ENCODE data around the gene S100A3. TPM values are rescaled to one million over a fixed set of nuclear protein-coding genes. Genes with fewer than 3 reads are reported as not detected.

The S100A3 gene
- total RNA-seq, 1 experiment from 2014 or later: not detected

DNA sequence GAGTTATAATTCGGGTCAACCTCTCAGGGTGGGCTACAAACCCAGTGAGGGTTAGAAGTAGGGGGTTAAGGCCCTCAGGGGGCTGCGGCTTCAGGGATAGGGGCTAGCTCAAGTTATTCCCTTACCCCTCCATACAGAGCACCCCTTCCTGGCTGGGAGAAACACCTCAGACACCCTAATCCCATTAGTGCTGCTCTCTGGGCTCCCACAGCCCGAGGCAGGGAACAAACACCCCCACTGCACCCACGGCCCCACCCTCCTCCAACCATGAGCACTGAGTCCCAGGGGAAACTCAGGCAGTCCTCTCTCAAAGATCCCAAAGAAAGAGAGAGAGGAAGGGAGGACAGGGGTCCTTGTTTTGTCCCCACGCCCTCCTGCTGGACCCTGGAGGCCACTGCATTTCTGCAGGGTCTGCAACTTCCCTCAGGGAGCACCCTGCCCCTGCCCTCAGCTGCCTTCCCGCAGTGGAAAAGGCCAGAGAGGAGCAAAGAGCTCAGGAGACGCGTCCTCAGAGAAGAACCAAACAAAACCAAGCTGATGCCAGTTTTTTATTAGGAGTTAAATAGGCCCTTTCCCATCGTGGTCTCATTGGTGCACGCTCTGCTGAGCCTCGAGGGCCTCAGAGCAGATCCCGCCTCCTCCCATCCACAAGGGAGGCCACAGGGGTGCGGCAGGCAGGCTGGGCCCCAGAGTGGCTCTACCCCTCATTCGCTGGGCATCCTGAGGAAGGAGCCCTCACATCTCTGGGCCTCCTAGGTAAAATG is 2.1 kb downstream of the S100A3 start:
- no peak for DNase-seq
- H3K36me3 Mint-ChIP-seq (ENCODE audit: insufficient read depth, unreplicated experiment): peaks cover 20% of the 10 kb centered on the region
- CTCF ChIA-PET: interaction anchor here (0.5 to 2.4 kb wide), 2 partner anchors 9 to 19 kb away, joined by 6 to 15 read pairs; partner anchors contain the start of gene S100A2
- TF ChIP-seq, protein P1, sequence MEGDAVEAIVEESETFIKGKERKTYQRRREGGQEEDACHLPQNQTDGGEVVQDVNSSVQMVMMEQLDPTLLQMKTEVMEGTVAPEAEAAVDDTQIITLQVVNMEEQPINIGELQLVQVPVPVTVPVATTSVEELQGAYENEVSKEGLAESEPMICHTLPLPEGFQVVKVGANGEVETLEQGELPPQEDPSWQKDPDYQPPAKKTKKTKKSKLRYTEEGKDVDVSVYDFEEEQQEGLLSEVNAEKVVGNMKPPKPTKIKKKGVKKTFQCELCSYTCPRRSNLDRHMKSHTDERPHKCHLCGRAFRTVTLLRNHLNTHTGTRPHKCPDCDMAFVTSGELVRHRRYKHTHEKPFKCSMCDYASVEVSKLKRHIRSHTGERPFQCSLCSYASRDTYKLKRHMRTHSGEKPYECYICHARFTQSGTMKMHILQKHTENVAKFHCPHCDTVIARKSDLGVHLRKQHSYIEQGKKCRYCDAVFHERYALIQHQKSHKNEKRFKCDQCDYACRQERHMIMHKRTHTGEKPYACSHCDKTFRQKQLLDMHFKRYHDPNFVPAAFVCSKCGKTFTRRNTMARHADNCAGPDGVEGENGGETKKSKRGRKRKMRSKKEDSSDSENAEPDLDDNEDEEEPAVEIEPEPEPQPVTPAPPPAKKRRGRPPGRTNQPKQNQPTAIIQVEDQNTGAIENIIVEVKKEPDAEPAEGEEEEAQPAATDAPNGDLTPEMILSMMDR (IDR thresholded peaks at IDR 0.05; ENCODE audit: unreplicated experiment): no peak
- no peak overlapping the region for H3K4me3 Mint-ChIP-seq (ENCODE audit: low read depth, unreplicated experiment)
- peak overlapping the region; percentile 94 for H3K27ac Mint-ChIP-seq (ENCODE audit: unreplicated experiment)
- H3K27me3 Mint-ChIP-seq (ENCODE audit: unreplicated experiment): no peaks in the 10 kb centered on the region
- H3K9me3 Mint-ChIP-seq (ENCODE audit: low read depth, unreplicated experiment): no peaks in the 10 kb centered on the region
- no TSS peak for BruUV-seq (replicated peaks)
- intact Hi-C loops (cut with micrococcal nuclease; ENCODE audit: unreplicated experiment): no loop called here
- peaks cover 74% of the 10 kb centered on the region for H3K4me1 Mint-ChIP-seq (ENCODE audit: low read depth, unreplicated experiment)

DNA sequence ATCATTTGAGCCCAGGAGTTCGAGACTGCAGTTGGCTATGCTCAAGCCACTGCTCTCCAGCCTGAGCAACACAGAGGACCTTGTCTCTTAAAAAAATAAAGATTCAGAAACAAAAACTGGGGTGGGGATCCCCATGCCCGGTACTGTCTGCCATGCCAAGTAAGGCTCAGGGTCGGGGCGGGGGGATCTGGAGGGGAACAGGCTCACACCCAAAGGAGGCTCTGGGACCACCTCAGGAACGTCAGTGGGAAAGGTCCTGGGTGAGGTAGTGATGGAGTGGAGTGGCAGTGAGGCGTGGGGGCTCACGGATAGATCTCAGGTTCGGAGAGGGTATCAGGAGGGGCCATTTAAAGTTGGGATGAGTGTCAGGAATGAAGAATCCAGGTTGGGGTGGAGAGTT is 2.7 kb downstream of the S100A3 start:
- DNase-seq: no peak
- BruUV-seq (replicated peaks): no TSS peak
- Mint-ChIP-seq H3K9me3 (ENCODE audit: low read depth, unreplicated experiment) (no peaks in the 10 kb centered on the region), H3K4me3 (ENCODE audit: low read depth, unreplicated experiment) (no peak overlapping the region), H3K27me3 (ENCODE audit: unreplicated experiment) (no peaks in the 10 kb centered on the region), H3K27ac (ENCODE audit: unreplicated experiment) (peak overlapping the region; percentile 94), H3K36me3 (ENCODE audit: insufficient read depth, unreplicated experiment) (peaks cover 20% of the 10 kb centered on the region), H3K4me1 (ENCODE audit: low read depth, unreplicated experiment) (peaks cover 80% of the 10 kb centered on the region)
- intact Hi-C loops (cut with micrococcal nuclease; ENCODE audit: unreplicated experiment): no loop called here
- CTCF ChIA-PET: interaction anchor here (0.5 to 2.4 kb wide), 2 partner anchors 10 to 20 kb away, joined by 6 to 15 read pairs; partner anchors contain the start of gene S100A2
- TF ChIP-seq, protein P1 (IDR thresholded peaks at IDR 0.05; ENCODE audit: unreplicated experiment): no peak

DNA sequence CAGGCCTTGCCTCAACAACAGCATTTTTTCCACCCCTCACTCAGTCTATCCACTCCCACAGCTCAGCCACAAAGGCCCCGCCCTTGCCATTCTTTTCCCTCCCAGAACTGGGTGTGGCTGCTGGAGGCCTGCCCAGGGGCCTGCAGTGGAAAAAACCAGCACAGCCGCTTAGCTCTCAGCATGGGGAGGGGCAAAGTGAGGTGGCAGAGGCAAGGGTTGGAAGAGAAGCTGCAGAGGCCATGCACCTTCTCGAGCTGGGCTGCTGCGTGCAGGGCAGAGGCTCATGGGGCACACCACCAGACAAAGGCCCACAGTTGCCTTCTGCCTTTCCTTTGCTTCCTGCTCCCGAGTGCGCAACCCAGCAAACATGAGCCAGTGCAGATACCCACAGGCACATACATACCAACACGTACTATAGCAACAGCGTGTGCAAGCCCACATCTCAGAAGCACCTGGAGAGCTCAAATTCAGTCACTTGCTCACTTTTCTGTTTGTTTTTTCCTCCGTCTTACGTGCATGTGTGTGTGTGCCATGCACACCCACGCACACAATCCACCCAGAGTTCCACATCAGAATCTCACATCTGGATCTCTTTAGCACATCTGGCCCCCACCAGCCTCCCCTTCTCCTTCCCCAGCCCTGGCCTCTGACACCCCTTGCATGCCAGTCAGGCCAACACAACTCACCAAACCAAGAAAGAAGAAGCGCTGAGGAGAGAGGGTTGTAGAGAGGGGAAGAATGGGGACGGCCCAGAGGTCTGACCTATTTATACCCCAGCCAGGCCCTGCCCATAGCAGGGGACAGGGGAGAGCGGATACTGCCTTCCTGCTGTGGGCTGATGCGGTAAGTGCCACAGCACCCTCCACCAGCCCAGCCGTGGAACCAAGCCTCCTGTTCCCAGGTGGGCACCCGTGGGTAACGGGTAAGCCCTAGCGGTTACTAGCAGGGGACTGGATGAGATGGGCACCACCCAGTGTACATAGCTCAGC is 3.7 kb downstream of the S100A3 start, which contains the start of gene S100A4:
TSS of gene S100A4 (minus strand) at position 740 of the 989 bp plus-strand sequence. CDS start 1,012 bp downstream, outside the sequence.
- BruUV-seq (replicated peaks): no TSS peak
- Mint-ChIP-seq H3K36me3 (ENCODE audit: insufficient read depth, unreplicated experiment) (peaks cover 20% of the 10 kb centered on the region), H3K27me3 (ENCODE audit: unreplicated experiment) (no peaks in the 10 kb centered on the region), H3K4me3 (ENCODE audit: low read depth, unreplicated experiment) (peak within 1 kb of the TSS; percentile 68), H3K4me1 (ENCODE audit: low read depth, unreplicated experiment) (peaks cover 87% of the 10 kb centered on the region), H3K9me3 (ENCODE audit: low read depth, unreplicated experiment) (no peaks in the 10 kb centered on the region), H3K27ac (ENCODE audit: unreplicated experiment) (peak within 1 kb of the TSS; percentile 94)
- TF ChIP-seq, protein P1 (IDR thresholded peaks at IDR 0.05; ENCODE audit: unreplicated experiment): no peak
- peak; percentile 98 for DNase-seq
- intact Hi-C loops (cut with micrococcal nuclease; ENCODE audit: unreplicated experiment): no loop called here
- CTCF ChIA-PET: interaction anchor here (0.7 to 2.4 kb wide), 12 partner anchors 8 to 82 kb away, joined by 3 to 29 read pairs (median 6); partner anchors contain the start of genes S100A13, S100A2 and S100A6

DNA sequence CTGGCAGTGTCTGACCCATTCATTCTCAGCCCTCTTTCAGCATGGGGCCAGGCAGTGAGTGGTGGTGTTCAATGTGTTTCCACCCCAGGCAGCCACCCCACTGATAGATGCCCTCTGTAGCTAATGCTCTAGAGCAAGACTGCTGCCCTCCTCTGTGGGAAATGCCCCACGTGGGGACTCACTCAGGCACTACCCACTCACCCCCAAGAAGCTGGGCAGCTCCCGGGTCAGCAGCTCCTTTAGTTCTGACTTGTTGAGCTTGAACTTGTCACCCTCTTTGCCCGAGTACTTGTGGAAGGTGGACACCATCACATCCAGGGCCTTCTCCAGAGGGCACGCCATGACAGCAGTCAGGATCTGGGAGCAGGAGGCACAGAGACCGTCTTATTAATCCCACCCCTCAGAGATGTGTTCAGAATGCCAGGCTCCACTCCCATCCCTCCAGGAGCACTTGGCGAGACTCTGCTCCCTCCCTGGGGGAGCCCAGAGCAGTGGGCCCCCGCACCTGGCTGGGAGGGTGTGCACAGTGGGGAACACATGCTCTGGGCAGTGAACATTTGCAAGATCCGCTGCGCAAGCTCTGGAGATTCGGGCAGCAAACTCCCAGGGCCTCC is 4.5 kb downstream of the S100A3 start:
- H3K9me3 Mint-ChIP-seq (ENCODE audit: low read depth, unreplicated experiment): no peaks in the 10 kb centered on the region
- CTCF ChIA-PET: interaction anchor here (0.7 to 2.4 kb wide), 12 partner anchors 9 to 83 kb away, joined by 3 to 29 read pairs (median 6); partner anchors contain the start of genes S100A13, S100A2 and S100A6
- no peaks in the 10 kb centered on the region for H3K27me3 Mint-ChIP-seq (ENCODE audit: unreplicated experiment)
- no peak for DNase-seq
- intact Hi-C loops (cut with micrococcal nuclease; ENCODE audit: unreplicated experiment): no loop called here
- TF ChIP-seq, protein P1 (IDR thresholded peaks at IDR 0.05; ENCODE audit: unreplicated experiment): no peak
- H3K4me1 Mint-ChIP-seq (ENCODE audit: low read depth, unreplicated experiment): peaks cover 87% of the 10 kb centered on the region
- peaks cover 25% of the 10 kb centered on the region for H3K36me3 Mint-ChIP-seq (ENCODE audit: insufficient read depth, unreplicated experiment)
- peak overlapping the region; percentile 68 for H3K4me3 Mint-ChIP-seq (ENCODE audit: low read depth, unreplicated experiment)
- TSS peak; percentile 89 for BruUV-seq (replicated peaks)
- peak overlapping the region; percentile 94 for H3K27ac Mint-ChIP-seq (ENCODE audit: unreplicated experiment)

Measured in Calu3 (cell line).